ENCODE data around the gene PXMP4.
"Not testable (repeated sequence)": the region's sequence is repeated elsewhere in the genome, so short reads cannot be mapped to it uniquely, and the experiment has no call there.

Gene PXMP4, protein sequence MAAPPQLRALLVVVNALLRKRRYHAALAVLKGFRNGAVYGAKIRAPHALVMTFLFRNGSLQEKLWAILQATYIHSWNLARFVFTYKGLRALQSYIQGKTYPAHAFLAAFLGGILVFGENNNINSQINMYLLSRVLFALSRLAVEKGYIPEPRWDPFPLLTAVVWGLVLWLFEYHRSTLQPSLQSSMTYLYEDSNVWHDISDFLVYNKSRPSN

DNA sequence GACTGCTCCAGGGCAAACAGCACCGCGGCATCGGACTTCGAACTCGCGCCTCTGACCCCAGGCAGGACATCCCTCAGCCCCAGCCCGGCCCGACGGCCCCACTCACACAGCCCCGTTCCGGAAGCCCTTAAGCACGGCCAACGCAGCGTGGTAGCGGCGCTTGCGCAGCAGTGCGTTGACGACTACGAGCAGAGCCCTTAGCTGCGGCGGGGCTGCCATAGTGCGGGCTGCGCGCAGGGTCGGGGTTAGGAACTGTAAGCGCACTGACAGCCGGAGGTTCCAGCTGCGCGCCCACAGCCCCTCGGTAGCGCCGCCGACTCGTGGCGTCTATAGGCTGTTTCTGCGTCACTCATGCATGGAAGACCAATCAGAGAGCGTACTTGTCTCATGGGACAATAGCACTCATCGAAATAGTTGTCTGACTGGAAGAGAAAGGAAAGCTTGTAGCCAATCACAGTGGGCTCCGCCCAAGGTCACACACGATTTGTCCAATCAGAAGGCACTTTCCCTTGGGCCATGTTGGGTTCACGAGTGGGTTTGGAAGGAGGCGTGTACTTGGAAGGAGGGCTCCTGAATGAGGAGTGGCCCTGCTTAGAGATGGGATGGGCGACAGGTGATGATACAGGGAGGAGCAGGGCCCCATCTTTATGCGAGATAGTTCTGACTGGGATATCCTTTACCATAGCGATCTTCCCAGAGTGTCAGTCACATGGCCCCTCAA is at the start of gene PXMP4:
Gene PXMP4 (minus strand): TSS at position 322 of the 721 bp plus-strand sequence. CDS start 103 bp downstream, at position 219.
- peak; percentile 78 for DNase-seq (ENCODE audit: low read depth)

DNA sequence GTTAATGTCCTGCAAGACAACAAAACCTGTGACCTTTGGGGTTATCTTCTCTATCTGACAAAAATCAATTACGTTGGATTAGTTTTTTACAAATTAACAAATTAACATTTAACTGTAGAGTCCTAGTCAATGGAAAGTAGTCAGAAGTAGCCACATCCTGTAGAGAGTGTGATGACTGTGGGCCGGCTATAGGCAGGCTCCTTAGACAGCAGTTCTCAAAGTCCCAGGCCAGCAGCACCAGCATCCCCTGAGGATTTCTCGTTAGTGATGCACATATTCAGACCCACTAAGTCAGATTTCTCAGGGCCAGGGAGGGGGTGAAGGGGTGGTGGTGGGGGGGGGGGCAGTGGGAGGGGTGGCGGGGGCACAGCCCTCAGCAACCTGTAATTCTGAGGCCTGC is 48.9 kb upstream of the PXMP4 start:
- DNase-seq (ENCODE audit: low read depth), result no peak

DNA sequence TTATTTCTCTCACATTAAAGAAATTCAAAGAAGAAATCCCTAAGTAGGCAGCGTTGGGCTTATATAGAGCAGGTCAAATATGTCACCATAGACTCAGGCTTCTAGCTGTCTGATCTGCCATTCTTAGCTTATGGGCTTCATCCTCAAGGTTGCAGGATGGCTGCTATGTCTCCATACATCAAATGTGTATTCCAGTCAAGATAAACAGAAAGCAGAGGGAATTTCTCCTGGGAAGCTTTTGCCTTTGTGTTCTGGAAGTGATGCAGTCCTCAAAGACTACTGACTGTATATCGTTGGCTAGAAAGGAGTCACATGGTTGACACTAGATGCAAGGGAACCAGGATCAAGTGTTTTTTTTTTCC is 47.6 kb upstream of the PXMP4 start:
- DNase-seq (ENCODE audit: low read depth), result no peak

DNA sequence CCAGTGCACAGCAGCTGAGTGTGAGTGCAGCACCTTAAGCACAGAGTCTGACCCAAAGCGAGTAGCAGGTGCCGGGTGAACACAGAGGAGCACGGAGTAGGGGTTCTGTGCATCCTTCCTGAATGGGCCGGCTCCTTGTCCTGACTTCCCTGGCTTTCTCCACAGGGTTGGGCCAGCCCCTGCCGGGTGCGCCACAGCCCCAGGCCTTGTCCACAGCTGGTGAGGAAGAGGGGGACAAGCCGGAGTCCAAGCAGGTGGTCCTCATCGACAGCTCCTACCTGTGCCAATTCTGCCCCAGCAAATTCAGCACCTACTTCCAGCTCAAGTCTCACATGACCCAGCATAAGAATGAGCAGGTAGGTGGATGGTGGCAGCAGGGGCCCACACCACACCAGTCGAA is 46.6 kb upstream of the PXMP4 start:
- DNase-seq (ENCODE audit: low read depth), result no peak

DNA sequence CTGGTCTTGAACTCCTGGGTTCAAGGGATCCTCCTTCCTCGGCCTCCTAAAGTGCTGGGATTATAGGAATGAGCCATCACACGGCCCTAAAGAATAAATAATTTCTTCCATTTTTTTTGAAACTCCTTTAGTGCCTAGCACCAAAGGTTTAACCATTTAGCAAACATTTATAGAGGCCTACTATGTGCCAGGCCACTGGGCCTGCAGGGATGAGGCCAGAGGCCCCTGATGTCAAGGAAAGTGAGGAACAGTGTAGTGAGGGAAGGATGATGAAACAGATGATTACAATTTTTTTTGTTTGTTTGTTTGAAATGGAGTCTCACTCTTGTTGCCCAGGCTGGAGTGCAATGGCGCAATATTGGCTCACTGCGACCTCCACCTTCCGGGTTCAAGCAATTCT is 45.5 kb upstream of the PXMP4 start:
- DNase-seq (ENCODE audit: low read depth), result no peak

DNA sequence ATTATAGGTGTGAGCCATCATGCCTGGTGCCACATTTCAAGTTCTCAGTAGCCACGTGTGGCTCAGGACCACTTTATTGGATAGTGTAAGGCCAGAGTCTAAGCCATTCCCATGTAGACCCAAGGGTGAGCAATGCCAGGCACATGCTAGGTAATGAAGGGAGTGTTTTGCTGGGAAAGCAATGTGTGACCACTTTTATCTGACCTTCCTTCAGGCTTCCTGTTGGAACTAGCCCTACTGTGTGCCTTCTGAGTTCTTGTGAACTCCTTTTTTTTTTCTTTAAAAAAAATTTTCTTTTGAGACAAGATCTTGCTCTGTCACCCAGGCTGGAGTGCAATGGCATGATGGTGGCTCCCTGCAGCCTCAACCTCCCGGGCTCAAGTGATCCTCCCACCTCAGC is 45.0 kb upstream of the PXMP4 start:
- no peak for DNase-seq (ENCODE audit: low read depth)

DNA sequence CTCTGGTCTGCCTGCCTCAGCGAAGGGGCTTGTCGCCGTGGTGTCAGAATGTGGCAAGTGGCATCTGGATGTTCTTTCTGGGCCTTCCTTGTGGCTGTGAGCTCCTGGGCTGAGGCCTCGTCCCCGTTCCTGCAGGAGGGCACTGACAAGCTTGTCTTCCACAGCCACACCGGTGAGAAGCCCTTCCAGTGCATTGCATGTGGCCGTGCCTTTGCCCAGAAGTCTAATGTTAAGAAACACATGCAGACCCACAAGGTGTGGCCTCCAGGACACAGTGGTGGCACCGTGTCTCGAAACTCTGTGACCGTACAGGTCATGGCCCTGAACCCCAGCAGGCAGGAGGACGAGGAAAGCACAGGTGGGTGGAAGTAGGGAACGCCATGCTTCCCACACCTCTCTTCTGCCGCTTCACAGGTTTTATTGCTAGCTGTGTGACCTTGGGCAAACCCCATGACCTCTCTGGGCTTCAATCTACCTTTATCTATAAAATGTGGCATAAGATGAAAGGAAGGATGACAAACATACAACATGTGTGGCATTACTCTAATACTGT is 41.7 kb upstream of the PXMP4 start:
- DNase-seq (ENCODE audit: low read depth), result no peak

DNA sequence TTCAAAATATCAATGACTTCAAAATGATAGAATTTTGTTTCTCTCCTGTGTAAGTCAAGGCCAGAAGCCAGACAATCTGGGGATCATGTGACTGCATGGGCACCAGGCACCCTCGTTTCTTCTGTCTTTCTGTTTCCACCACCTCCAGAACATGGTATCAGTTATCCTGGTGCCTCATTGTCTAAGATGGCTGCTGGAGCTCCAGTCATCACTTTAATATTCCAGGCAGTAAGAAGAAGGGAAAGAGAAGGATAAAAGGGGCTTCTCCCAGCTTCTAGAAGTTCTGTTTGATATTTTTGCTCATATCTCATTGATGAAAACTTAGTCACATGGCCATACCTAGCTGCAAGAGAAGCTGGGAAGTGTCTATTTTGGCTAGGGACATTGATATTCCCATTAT is 37.3 kb upstream of the PXMP4 start:
- no peak for DNase-seq (ENCODE audit: low read depth)

DNA sequence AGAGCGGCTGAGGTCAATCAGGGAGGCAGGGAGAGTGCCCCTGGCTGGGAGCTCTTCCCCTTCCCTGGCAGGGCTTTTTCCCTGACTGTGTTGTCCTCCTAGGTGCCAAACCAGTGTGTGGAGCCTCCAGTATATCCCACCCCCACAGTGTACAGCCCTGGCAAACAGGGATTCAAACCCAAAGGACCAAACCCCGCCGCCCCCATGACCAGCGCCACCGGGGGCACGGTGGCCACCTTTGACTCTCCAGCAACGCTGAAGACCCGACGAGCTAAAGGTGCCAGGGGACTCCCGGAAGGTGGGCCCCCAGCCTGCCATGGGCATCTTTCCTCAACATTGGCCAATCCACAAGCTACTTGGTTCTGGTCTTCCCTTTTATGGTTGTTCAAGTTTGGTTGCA is 36.9 kb upstream of the PXMP4 start:
- no peak for DNase-seq (ENCODE audit: low read depth)

DNA sequence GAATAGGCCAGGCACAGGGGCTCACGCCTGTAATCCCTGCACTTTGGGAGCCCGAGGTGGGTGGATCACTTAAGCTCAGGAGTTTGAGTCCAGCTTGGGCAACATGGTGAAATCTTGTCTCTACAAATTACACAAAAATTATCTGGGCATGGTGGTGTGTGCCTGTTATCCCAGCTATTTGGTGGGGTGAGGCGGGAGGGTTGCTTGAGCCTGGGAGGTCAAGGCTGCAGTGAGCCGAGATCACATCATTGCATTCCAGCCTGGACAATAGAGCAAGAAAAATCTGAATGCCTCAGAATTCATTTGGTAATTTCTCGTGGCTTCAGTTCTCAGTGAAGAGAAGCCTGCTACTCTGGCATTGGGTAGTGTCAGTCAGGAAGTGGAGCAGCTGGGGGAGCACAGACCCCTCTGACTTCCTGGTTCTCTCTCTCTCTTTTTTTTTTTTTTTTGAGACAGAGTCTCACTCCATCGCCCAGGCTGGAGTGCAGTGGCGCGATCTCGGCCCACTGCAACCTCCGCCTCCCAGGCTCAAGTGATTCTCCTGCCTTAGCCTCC is 35.9 kb upstream of the PXMP4 start:
- DNase-seq (ENCODE audit: low read depth), result not testable (repeated sequence)

DNA sequence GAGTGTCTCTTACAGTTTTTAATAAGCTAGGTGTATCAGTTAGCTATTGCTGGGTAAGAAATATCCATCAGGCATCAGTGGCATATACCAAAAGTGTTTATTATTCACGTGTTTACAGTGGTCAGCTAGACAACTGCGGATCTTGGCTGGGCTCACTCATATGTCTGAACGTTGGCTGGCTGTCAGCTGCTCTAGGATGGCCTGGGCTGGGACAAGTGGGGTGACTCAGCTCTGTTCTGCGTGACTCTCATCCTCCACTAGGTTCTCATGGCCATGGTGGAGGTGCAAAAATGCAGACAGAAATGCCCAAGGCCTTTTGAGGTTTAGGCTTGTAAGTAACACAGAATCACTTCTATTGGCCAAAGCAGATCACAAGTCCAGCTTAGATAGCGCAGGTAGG is 33.7 kb upstream of the PXMP4 start:
- DNase-seq (ENCODE audit: low read depth), result no peak

DNA sequence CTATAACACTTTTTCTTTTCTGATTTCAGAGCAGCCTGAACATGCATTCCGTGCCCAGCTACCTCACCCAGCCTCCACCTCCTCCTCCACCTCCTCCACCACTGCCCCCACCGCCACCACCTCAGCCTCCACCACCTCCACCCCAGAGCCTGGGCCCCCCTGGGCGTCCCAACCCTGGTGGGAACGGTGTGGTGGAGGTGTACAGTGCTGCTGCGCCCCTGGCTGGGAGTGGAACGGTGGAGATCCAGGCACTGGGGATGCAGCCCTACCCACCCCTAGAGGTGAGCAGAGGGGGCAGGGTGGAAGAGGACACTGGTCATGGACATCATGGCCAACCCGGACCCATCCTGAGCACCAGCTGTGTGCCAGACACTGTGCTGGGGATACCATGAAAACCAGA is 33.0 kb upstream of the PXMP4 start:
- no peak for DNase-seq (ENCODE audit: low read depth)

DNA sequence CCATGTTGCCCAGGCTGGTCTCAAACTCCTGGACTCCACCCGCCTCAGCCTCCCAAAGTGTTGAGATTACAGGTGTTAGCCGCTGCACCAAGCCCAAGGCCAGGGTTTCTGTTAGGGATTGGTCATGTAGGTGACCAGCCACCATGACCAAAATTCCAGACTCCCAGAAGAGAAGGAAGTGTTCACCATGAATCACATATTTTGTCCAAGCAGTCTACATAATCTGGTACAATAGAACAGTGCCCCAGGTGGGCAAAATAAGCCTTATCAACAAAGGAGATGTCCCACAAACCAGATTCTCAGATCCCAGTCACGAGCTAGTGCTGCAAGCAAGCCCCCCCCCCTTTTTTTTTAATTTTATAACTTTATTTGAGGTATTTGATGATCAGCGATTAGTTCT is 31.7 kb upstream of the PXMP4 start:
- no peak for DNase-seq (ENCODE audit: low read depth)

DNA sequence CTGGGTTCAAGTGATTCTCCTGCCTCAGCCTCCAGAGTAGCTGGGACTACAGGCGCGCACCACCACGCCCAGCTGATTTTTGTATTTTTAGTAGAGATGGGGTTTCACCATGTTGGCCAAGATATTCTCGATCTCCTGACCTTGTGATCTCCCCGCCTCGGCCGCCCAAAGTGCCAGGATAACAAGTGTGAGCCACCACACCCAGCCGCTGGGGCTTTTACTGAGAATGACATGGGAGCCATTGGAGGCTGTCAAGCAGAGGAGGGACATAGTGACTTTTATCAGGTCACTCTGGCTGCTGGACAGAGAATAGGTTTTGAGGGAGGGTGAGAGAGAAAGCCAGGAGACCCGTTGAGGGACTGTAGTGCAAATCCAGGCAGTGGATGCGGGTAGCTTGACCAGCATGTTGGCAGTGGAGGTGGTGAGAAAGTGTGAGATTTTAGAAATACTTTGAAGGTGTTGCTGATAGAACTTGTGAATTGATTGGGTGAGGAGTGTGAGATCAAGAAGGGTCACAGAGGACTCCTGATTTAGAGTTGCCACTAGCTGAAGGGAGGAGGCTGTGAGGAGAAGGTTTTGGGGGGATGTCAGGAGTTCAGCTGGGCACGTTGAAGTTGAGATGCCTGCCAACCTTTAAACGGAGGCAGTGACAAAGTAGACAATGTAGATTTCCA is 26.4 kb upstream of the PXMP4 start:
- DNase-seq (ENCODE audit: low read depth), result no peak

DNA sequence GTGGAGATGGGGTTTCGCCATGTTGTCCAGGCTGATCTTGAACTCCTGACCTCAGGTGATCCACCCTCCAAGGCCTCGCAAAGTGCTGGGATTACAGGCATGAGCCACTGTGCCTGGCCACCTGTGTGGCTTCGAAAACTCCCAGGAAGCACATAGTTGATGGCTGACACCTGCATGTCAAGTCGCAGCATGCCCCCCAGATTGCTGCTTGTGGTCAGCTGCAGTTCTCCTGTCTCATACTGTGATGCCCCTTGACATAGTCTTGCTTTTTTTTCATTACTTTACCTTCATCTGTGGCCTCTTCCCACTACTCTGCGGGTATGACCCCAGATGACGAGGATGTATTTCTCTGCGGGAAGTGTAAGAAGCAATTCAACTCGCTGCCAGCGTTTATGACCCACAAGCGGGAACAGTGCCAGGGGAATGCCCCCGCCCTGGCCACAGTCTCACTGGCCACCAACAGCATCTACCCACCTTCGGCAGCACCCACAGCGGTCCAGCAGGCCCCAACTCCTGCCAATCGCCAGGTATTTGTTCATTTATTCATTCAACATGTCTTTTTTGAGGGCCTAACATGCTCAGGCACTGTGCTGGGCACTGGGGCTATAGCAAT is 24.8 kb upstream of the PXMP4 start:
- no peak for DNase-seq (ENCODE audit: low read depth)

DNA sequence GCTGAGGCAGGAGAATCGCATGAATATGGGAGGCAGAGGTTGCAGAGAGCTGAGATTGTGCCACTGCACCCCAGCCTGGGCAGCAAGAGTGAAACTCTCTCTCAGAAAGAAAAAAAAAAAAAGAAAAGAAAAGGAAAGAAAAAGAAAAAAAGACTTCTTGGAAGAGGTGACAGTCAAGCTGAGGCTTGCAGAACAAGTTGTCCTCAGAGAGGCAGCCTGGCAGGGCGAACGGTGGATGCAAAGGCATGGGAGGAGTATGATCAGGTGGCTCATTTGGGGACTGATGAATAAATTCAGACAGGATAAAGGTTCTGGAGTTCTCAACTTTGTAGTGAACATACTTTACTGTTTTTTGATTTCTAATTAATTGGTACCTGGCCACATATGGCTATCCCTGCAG is 24.1 kb upstream of the PXMP4 start:
- no peak for DNase-seq (ENCODE audit: low read depth)

DNA sequence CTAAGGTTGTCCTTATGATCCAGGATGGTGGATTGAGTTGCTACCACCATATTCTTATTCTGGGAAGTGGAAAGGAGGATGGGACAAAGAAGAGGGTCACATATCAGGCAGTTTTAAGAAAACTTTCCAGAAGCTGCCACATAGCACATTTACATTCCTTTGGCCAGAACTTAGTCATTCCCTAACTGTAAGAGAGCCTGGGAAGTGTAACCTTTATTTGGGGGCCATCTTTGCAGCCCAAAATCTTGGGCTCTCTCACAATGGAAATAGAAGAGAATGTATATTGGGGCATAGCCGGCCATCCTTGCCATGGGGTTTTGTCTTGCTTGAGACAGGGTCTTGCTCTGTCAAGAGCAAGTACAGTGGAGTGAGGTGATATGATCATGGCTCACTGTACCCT is 20.1 kb upstream of the PXMP4 start:
- DNase-seq (ENCODE audit: low read depth), result no peak

DNA sequence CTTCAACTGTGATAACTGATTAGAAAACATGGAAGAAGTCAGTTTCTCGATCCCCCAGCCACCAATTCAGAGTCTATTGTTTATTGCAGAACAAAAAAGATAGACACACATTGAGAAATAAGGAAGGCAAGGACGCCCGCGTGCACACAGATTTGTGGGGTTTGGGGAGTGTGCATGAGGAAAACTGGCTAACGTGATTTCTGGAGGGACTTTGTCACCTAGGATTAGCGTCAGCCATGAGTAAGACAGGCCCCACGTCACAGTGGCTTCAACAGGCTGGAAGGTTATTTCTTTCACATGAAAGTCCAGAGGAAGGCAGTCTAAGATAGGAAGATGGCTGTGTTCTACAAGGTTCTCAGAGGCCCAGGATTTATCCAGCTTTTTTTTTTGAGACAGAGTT is 19.4 kb upstream of the PXMP4 start:
- DNase-seq (ENCODE audit: low read depth), result no peak

DNA sequence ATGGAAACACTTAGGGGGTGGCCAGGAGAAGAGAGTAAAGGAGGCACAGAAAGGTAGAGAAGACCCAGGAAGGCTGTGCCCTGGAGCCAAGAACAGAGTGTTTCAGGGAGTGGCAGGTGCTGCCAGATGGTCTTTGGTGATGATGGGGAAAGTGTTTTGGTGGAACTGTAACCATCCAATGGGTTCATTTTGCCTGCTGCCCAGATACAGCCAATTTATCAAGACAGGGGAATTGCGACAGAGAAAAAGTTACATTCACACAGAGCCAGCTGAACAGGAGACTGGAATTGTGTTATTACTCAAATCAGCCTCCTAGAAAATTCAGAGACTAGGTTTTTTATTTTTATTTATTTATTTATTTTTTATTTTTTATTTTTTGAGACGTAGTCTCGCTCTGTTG is 16.9 kb upstream of the PXMP4 start:
- no peak for DNase-seq (ENCODE audit: low read depth)

DNA sequence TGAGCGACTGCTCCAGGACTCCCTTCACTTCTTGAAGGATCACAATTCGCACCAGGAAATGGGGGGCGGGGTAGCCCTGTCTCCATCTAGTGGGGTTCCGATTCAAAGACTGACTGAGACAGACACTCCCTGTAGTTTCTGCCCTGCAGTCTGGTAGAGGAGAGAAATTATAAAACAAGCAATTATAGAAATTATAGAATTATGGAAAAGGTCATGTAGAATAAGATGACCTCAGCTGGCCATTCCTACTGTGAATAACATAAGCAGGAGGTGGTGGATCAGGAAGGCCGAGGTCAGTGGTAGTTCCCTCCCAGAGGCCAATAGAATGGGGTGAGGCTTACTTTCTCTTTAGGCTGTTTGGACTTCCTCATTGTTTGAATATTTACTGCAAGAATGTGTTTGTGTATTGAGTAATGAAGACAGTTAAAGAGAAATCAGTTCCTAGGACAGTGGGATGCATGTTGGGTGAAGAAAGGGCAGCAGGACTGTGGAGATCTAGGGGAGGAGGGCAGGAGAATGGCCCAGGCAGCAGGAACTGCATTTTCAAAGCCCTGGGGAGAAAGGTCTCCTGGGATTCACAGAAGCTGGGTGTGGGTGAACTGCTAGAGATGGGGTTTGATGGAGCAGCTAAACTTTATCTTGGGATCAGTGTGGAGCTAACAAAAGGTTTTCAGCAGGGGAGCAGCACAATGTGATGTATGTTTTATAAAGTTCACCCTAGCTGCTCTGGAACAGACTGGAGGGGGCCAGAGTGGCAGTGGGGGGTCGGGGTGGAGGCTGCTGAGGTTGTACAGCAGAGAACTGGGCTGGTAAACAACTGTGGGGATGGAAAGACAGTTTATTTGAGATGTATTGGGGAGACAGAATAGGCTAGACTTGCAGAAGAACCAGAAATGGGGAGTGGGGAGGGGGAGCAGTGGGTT is 13.8 kb upstream of the PXMP4 start:
- no peak for DNase-seq (ENCODE audit: low read depth)

DNA sequence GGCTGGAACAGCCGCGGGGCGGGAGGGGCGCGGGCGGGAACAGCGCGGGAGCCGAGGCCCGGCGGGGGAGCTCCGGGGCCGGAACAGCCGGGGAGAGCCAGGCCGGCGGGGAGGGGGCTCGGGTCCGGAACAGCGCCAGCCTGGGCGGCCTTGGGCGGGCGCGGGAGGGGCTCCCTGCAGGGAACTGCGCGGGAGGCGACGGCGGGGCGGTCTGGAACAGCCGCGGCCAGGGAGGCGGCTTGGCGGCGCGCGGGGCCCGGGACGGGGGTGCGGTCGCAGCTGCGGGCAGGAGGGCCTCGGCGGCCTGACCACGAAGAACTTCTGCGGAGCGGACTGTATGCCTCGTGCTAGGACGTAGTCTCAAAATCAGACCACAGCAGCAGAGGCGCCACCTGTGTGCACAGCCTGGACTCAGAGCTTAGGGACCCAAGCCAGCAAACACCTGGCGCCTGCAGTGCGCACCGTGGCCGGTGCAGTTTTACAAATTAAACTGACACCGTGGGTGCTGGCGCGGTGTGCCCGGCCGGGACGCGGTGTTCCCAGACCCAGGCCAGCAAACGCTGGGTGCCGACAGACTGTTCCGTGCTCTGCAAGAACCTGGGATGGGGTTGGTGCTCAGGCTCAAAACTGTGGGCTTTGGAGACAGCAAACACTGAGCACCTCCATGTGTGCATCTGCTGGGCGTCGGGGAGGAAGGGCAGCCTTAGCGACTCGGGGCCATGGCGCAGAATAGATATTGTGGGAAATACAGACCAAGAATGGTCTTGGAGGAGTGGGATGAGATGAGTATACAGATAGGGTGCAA is 12.3 kb upstream of the PXMP4 start:
- DNase-seq (ENCODE audit: low read depth), result peak; percentile 64

All from stimulated activated CD8-positive, alpha-beta memory T cell treated with anti-CD3 and anti-CD28 coated beads, Interleukin-12 subunit alpha, Interleukin-12 subunit beta, amount 100 ng/mL, for 1 hour (primary cell).